GM15510 (cell line): ENCODE results near the gene DPPA4.

Source experiments
- POLR2A ChIP-seq: IDR thresholded peaks from 3 replicates; pipeline ENCODE4 v1.6.1; 2011; ENCODE audit warnings: borderline replicate concordance; ENCODE audit not compliant: insufficient read length; ENCODE audit errors: extremely low read depth

Gene DPPA4

GRCh38 chr3:109337393-109337792, at the start of gene DPPA4:
Gene DPPA4, minus strand, starts transcription at chr3:109337546. Its CDS starts 29 bp downstream, at chr3:109337517.
- TF ChIP-seq POLR2A: no peak

- TF ChIP-seq POLR2A: no peak
These were observed 48.3 kb upstream of the DPPA4 start for GRCh38 chr3:109385442-109386318.

GRCh38 chr3:109384164-109384563, 46.8 kb upstream of the DPPA4 start:
- no peak for TF ChIP-seq POLR2A

GRCh38 chr3:109382588-109382987, 45.2 kb upstream of the DPPA4 start:
- TF ChIP-seq POLR2A: no peak

GRCh38 chr3:109375975-109376374, 38.6 kb upstream of the DPPA4 start:
- TF ChIP-seq POLR2A: no peak

- TF ChIP-seq POLR2A: no peak
These were observed 36.6 kb upstream of the DPPA4 start for GRCh38 chr3:109373933-109374332.

- TF ChIP-seq POLR2A: no peak
These were observed 35.3 kb upstream of the DPPA4 start for GRCh38 chr3:109372639-109373038.

GRCh38 chr3:109369510-109369909, 32.2 kb upstream of the DPPA4 start:
- no peak for TF ChIP-seq POLR2A

- no peak for TF ChIP-seq POLR2A
These were observed 26.7 kb upstream of the DPPA4 start for GRCh38 chr3:109364088-109364487.

GRCh38 chr3:109363634-109364033, 26.3 kb upstream of the DPPA4 start:
- TF ChIP-seq POLR2A: no peak

- no peak for TF ChIP-seq POLR2A
These were observed 25.5 kb upstream of the DPPA4 start for GRCh38 chr3:109362823-109363222.

GRCh38 chr3:109356442-109357155, 19.3 kb upstream of the DPPA4 start:
- TF ChIP-seq POLR2A: no peak

GRCh38 chr3:109355625-109356441, 18.5 kb upstream of the DPPA4 start:
- no peak for TF ChIP-seq POLR2A

GRCh38 chr3:109353057-109353456, 15.7 kb upstream of the DPPA4 start:
- TF ChIP-seq POLR2A: no peak

- TF ChIP-seq POLR2A: no peak
These were observed 13.9 kb upstream of the DPPA4 start for GRCh38 chr3:109351231-109351630.

- TF ChIP-seq POLR2A: no peak
These were observed 9.5 kb upstream of the DPPA4 start for GRCh38 chr3:109346770-109347295.

- no peak for TF ChIP-seq POLR2A
These were observed 8.8 kb upstream of the DPPA4 start for GRCh38 chr3:109346099-109346498.
